Muscle layer of duodenum (tissue), 2 donors: ENCODE data around the gene KCNMA1.

ENCODE experiments used
- H3K27ac ChIP-seq: one replicate; pipeline ENCODE4 v1.7.0; 2013; ENCODE audit warnings: mild to moderate bottlenecking, low read length
- H3K27me3 ChIP-seq: one replicate; pipeline ENCODE4 v1.7.0; 2013; ENCODE audit warnings: low read depth, mild to moderate bottlenecking, control low read depth, low read length
- H3K36me3 ChIP-seq, 2 donors: one replicate each; pipeline ENCODE4 v1.7.0; 2013; ENCODE audit warnings: low read length in 2 of 2, control low read depth in 1 of 2, mild to moderate bottlenecking in 1 of 2; ENCODE audit not compliant: insufficient read depth in 2 of 2, control insufficient read depth in 1 of 2
- H3K4me1 ChIP-seq, 2 donors: one replicate each; pipeline ENCODE4 v1.7.0; 2013; ENCODE audit warnings: low read length in 2 of 2, mild to moderate bottlenecking in 2 of 2, control low read depth in 1 of 2, moderate library complexity in 1 of 2; ENCODE audit not compliant: insufficient read depth in 2 of 2, control insufficient read depth in 1 of 2
- H3K4me3 ChIP-seq, 2 donors: one replicate each; pipeline ENCODE4 v1.7.0; 2013; ENCODE audit warnings: low read length in 2 of 2, low read depth in 1 of 2, mild to moderate bottlenecking in 1 of 2
- H3K9me3 ChIP-seq, 2 donors: one replicate each; pipeline ENCODE4 v1.7.0; 2013; ENCODE audit warnings: low read length in 2 of 2, control low read depth in 1 of 2, mild to moderate bottlenecking in 1 of 2; ENCODE audit not compliant: control insufficient read depth in 1 of 2
- donor health status: healthy.

The KCNMA1 gene

DNA sequence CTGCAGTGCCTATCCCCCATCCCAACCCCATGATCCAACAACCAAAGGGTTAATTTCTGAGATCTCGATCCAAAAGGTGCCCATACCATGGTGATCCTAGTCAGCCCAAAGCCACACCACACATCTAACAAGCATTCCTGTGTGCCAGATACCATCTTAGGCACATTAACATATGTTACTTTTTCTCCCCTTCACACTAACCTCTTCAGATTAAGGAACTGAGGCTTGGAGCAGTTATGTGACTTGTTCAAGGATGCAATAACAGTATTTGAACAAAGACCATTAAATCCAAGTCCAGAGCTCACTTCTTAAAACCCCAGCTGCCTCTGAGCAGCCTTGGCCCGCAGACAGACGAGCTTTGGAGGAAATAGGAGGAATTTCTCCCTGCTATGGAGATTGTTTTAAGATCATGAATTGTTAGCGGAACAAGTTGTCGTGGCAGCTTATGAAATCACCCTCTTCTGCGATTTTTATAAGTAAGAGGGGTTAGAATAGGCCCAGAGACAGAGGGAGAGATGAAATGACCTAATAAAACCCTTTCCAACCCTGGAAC is 327.2 kb downstream of the KCNMA1 start:
- no peaks in the 10 kb centered on the region for H3K36me3 ChIP-seq
- no peak overlapping the region for H3K27ac ChIP-seq
- peaks cover 0 to 21% of the 10 kb centered on the region in 2 donors for H3K4me1 ChIP-seq
- no peaks in the 10 kb centered on the region for H3K9me3 ChIP-seq
- no peak overlapping the region for H3K4me3 ChIP-seq
- no peaks in the 10 kb centered on the region for H3K27me3 ChIP-seq

GRCh38 chr10:77309509-77309908 is 328.1 kb downstream of the KCNMA1 start:
- Histone ChIP-seq H3K36me3 (no peaks in the 10 kb centered on the region), H3K9me3 (no peaks in the 10 kb centered on the region), H3K4me3 (no peak overlapping the region), H3K27ac (no peak overlapping the region), H3K27me3 (no peaks in the 10 kb centered on the region), H3K4me1 (peaks cover 0 to 21% of the 10 kb centered on the region in 2 donors)

DNA sequence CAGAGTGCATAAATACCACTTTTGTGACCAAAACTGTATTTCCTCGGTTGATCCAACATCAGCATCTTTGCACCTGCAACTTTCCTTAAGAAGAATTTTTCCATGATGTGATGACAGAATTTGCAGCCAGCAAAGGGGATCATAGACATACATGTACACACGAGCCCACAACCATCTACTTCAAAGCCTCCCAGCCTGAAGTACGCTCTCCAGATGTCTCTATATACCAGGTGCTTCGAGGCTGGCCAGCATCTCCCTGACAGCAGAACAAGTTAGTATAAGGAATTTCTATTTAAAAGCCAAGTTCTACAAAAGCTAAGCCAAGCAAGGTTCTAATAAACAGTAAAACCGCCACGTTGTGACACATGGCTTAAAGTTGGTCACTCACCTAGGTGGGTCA is 328.5 kb downstream of the KCNMA1 start:
- H3K27me3 ChIP-seq, result no peaks in the 10 kb centered on the region
- no peaks in the 10 kb centered on the region for H3K36me3 ChIP-seq
- H3K9me3 ChIP-seq, result no peaks in the 10 kb centered on the region
- no peak overlapping the region for H3K27ac ChIP-seq
- H3K4me1 ChIP-seq, result peaks cover 0 to 21% of the 10 kb centered on the region in 2 donors
- no peak overlapping the region for H3K4me3 ChIP-seq

DNA sequence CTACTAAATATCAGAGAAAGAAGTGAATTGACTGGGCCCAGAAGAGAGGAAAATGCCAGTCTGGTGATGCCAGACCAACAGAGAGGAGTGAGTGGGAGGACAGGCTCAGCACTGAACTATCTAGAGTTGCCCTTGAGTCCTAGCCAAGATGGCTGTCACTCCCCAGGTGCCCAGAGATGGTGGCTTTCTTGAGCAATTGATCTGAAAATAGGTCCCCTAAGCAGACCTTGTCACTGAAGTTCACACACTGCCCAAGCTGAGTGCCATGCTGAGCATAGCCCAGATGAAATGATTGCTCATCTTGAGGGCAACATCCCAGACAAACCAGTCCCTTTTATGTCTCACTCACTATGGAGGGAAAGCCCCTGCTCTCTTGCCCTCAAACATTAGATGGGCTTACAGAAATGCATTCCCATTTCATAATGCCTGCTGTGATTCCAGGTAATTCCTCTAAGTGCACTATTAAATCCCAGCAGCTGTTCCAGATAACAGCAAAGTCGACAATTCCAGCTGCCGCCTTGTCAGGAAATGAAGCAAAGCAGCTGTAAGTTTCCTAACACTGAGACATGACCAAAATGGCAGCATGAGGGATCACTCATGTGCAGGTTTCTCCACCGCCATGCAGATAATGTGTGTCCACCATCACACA is 329.4 kb downstream of the KCNMA1 start:
- H3K36me3 ChIP-seq, result no peaks in the 10 kb centered on the region
- peaks cover 0 to 21% of the 10 kb centered on the region in 2 donors for H3K4me1 ChIP-seq
- no peaks in the 10 kb centered on the region for H3K9me3 ChIP-seq
- no peak overlapping the region for H3K27ac ChIP-seq
- no peaks in the 10 kb centered on the region for H3K27me3 ChIP-seq
- no peak overlapping the region for H3K4me3 ChIP-seq

GRCh38 chr10:77306666-77307065 is 330.9 kb downstream of the KCNMA1 start:
- Histone ChIP-seq H3K36me3 (no peaks in the 10 kb centered on the region), H3K9me3 (no peaks in the 10 kb centered on the region), H3K4me1 (peaks cover 0 to 21% of the 10 kb centered on the region in 2 donors), H3K4me3 (no peak overlapping the region), H3K27ac (no peak overlapping the region), H3K27me3 (no peaks in the 10 kb centered on the region)

DNA sequence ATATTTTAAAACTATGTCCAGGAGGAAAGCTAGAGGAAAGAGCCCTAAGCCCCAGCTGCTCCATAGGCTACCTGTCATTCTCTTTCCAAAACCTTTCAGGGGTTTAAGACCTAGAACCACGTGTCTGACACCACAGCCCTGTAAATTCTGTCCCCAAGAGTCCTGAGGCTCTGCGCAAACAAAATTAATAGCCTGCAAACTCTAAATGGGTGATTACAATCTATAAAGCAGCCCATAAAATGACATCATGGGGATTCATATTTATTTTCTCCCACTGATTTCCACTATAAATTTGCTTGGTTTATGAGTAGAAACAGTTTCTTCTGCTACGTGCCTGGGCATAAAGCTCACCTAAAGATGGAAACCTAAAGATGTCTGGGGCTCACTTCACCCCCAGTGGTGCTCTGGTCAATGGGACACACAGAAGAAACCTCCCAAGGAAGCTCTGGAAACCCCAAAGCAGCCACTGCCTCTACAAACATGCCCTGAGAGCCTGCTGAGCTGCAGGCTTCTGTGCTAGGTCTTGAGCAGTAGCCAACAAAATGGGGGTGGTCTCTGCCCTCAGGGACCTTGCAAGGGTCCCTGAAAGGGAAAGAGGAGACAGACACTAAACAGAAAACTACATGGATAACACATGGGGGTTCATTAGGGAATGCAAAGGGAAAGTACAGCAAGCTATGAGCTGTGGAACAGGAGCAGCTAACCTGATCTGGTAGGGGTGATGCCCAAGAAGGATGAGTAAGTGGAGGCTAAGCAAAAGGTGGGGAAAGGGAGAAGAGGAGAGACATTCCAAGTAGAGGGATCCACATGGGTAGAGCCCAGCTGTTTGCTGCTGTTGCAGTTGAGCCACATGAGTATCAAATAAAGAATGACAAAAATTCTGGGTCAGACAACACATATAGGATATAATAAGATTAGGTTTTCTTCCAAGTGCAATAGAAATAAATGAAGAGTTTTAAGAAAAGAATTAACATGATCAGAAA is 331.7 kb downstream of the KCNMA1 start:
- no peaks in the 10 kb centered on the region for H3K36me3 ChIP-seq
- no peaks in the 10 kb centered on the region for H3K9me3 ChIP-seq
- H3K4me1 ChIP-seq, result peaks cover 0 to 17% of the 10 kb centered on the region in 2 donors
- H3K27ac ChIP-seq, result no peak overlapping the region
- H3K4me3 ChIP-seq, result no peak overlapping the region
- H3K27me3 ChIP-seq, result no peaks in the 10 kb centered on the region

DNA sequence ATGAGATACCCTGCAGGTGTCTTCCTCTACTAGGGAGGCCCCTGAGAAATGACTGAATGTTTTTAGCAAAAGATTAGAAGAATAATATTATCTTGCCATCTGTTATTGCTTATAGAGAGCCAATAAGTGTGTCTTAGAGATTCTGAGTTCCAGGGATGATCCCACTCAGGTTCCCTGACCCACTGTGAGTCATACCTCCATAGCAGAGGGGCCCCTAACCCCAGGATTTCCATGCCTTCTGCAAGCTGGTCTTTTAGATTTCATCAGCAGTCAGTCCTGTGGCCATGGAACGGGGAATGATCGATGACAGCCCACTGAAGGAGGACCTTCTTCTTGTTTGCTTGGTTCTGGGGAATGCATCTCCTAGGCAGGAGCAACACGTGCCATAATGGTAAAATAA is 333.4 kb downstream of the KCNMA1 start:
- Histone ChIP-seq H3K27ac (no peak overlapping the region), H3K4me1 (peaks cover 0 to 2% of the 10 kb centered on the region in 2 donors), H3K9me3 (no peaks in the 10 kb centered on the region), H3K36me3 (no peaks in the 10 kb centered on the region), H3K4me3 (no peak overlapping the region), H3K27me3 (no peaks in the 10 kb centered on the region)

DNA sequence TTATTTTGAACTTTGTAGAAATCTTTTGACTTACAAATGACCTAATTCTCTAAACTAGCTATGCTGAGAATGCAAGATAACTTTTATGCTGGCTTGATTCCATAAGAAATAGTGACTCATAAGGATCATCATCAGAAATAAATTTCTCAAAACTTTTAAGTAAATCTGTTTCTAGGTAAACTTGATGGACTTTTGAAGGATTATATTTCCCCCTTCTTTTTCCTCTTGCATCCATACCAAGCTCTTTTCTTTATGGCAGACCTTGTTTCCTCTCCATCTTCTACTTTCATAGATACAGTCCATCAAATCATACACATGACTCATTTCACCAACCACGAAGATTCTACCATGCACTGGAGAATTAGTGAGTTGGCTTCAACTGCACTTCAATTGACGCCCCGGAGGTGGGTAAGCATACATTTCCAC is 336.3 kb downstream of the KCNMA1 start:
- Histone ChIP-seq H3K27ac (no peak overlapping the region), H3K4me1 (no peaks in the 10 kb centered on the region), H3K27me3 (no peaks in the 10 kb centered on the region)

GRCh38 chr10:77300682-77301302 is 336.8 kb downstream of the KCNMA1 start:
- Histone ChIP-seq H3K27ac (no peak overlapping the region), H3K36me3 (no peaks in the 10 kb centered on the region), H3K9me3 (no peaks in the 10 kb centered on the region), H3K4me3 (no peak overlapping the region), H3K27me3 (no peaks in the 10 kb centered on the region), H3K4me1 (no peaks in the 10 kb centered on the region)

More for the DNA sequence above, 336.3 kb downstream of the KCNMA1 start:
- Histone ChIP-seq H3K4me3 (no peak overlapping the region), H3K9me3 (no peaks in the 10 kb centered on the region), H3K36me3 (no peaks in the 10 kb centered on the region)

DNA sequence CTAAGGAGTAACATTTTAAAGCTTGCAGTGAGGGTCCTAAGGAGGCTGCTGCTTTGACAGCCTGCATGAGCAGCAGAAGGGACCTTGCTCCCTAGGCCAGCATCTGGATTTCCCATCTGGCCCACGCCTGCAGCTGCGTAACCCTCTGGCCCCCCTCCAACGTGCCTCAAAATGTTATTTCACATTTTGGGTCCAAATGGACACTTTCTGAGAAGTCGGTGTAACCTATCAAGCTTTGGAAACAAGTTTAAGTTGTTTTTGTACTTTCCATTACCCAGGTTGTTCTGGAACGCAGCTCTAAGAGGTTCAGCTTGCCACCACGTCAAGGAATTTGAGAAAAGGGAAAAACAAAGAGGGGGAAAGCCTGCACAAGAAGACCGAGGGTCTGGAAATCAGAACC is 338.3 kb downstream of the KCNMA1 start:
- Histone ChIP-seq H3K4me1 (peaks cover 0 to 5% of the 10 kb centered on the region in 2 donors), H3K36me3 (no peaks in the 10 kb centered on the region), H3K27ac (no peak overlapping the region), H3K4me3 (no peak overlapping the region), H3K9me3 (no peaks in the 10 kb centered on the region), H3K27me3 (no peaks in the 10 kb centered on the region)

GRCh38 chr10:77297393-77297739 is 340.2 kb downstream of the KCNMA1 start:
- no peak overlapping the region for H3K4me3 ChIP-seq

More at GRCh38 chr10:77297393-77297739, 340.2 kb downstream of the KCNMA1 start:
- Histone ChIP-seq H3K4me1 (peaks cover 0 to 8% of the 10 kb centered on the region in 2 donors), H3K27me3 (no peaks in the 10 kb centered on the region), H3K27ac (no peak overlapping the region), H3K9me3 (no peaks in the 10 kb centered on the region), H3K36me3 (no peaks in the 10 kb centered on the region)
